ENCODE measurements around the gene C6orf58. TPM values are rescaled to one million over a fixed set of nuclear protein-coding genes. Genes with fewer than 3 reads are reported as not detected.

C6orf58 gene
- total RNA-seq, 1 experiment from 2014 or later = not detected

DNA sequence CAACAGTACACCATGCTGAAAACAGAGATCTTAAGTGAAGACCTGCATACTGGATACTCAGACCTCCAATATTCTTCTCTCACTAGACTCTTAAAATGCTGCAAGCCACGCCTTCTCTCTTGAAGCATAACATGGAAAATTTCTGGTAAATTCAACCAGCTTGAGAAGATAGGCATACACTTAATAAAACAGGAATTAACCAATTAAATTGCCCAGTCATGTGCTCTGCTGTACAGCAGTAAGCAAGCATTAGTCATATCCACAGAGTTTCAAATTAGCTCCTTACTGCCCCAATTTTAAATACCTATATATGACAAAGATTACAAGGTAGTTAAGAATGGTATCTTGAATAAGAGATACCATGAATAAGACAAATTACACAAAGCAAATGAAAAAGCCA, 53.8 kb downstream of the C6orf58 start:
- no peak overlapping the region for H3K4me3 ChIP-seq
- no peaks in the 10 kb centered on the region for H3K4me1 ChIP-seq (replicated peaks)
- H3K27ac ChIP-seq = no peak overlapping the region
- no peak for DNase-seq (ENCODE audit: low read depth in 1 of 2, low spot score in 2 of 2)
- peaks cover 3% of the 10 kb centered on the region; the same call in 1 of the 2 replicates for H3K27me3 ChIP-seq (replicated peaks)
- H3K36me3 ChIP-seq = no peaks in the 10 kb centered on the region
- H3K9me3 ChIP-seq (replicated peaks) = no peaks in the 10 kb centered on the region

- Histone ChIP-seq H3K4me3 (no peak overlapping the region), H3K36me3 (no peaks in the 10 kb centered on the region), H3K27me3 (replicated peaks) (no peaks in the 10 kb centered on the region; the same call in 1 of the 2 replicates), H3K9me3 (replicated peaks) (no peaks in the 10 kb centered on the region), H3K4me1 (replicated peaks) (no peaks in the 10 kb centered on the region), H3K27ac (no peak overlapping the region)
- no peak for DNase-seq (ENCODE audit: low read depth in 1 of 2, low spot score in 2 of 2)
Observed at GRCh38 chr6:127634178-127634577, 57.2 kb downstream of the C6orf58 start.

DNA sequence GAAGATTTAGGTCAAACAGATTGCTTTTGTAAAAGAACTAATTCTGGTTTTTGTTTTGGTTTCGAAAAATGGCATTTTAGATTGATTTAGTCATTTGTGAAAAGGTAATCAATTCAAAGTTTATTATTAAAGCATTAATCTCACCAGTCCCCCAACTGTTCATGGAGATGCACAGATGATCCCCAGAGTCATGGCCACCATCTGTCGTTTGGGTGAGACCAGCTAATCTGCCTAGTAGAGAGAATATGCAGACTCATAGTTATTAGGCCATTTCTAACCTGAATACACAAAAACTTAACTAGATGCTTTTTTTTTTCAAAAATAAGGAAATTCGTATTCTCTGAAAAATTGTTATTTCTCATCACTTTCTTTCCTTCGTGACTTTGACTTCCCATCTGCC, 58.1 kb downstream of the C6orf58 start:
- Histone ChIP-seq H3K27me3 (replicated peaks) (no peaks in the 10 kb centered on the region; the same call in 1 of the 2 replicates), H3K4me1 (replicated peaks) (no peaks in the 10 kb centered on the region), H3K4me3 (no peak overlapping the region), H3K27ac (no peak overlapping the region), H3K9me3 (replicated peaks) (no peaks in the 10 kb centered on the region), H3K36me3 (no peaks in the 10 kb centered on the region)
- DNase-seq (ENCODE audit: low read depth in 1 of 2, low spot score in 2 of 2) = no peak

- DNase-seq (ENCODE audit: low read depth in 1 of 2, low spot score in 2 of 2) = no peak
- Histone ChIP-seq H3K36me3 (no peaks in the 10 kb centered on the region), H3K27ac (no peak overlapping the region), H3K4me1 (replicated peaks) (no peaks in the 10 kb centered on the region), H3K9me3 (replicated peaks) (no peaks in the 10 kb centered on the region), H3K27me3 (replicated peaks) (peaks cover 4% of the 10 kb centered on the region), H3K4me3 (no peak overlapping the region)
Observed at GRCh38 chr6:127637830-127638409, 60.9 kb downstream of the C6orf58 start.

Other genes starting within 250 kb of the C6orf58 start
- 47.4 and 81.2 TPM in 2 replicates for gene ECHDC1, start 233.6 kb upstream of the C6orf58 start, total RNA-seq (2014; rRNA removed; shearing (Covaris generic))
- 5.1 and 5.8 TPM in 2 replicates for gene KIAA0408, start 117.8 kb upstream of the C6orf58 start, total RNA-seq (2014; rRNA removed; shearing (Covaris generic))

All from SJSA1 (cell line).